ENCODE results near the gene LRRC52.
"Not testable (repeated sequence)": the region's sequence is repeated elsewhere in the genome, so short reads cannot be mapped to it uniquely, and the experiment has no call there.

LRRC52 gene

GRCh38 chr1:165603810-165604209, 60.0 kb downstream of the LRRC52 start:
- no peaks in the 10 kb centered on the region for H3K27me3 ChIP-seq (replicated peaks; ENCODE audit: control insufficient read depth, insufficient read depth, low read length)
- no peaks in the 10 kb centered on the region for H3K36me3 ChIP-seq (ENCODE audit: control insufficient read depth, insufficient read depth, low read length)
- no peak for TF ChIP-seq CTCF (IDR thresholded peaks at IDR 0.05; ENCODE audit: insufficient read depth, low read length, poor library complexity, severe bottlenecking)
- no peak for DNase-seq (ENCODE audit: extremely low read depth, insufficient read length)
- H3K4me3 ChIP-seq (replicated peaks; ENCODE audit: low read depth, low read length), result no peak overlapping the region

GRCh38 chr1:165605246-165605645, 61.4 kb downstream of the LRRC52 start:
- TF ChIP-seq CTCF (IDR thresholded peaks at IDR 0.05; ENCODE audit: insufficient read depth, low read length, poor library complexity, severe bottlenecking), result no peak
- Histone ChIP-seq H3K27me3 (replicated peaks; ENCODE audit: control insufficient read depth, insufficient read depth, low read length) (no peaks in the 10 kb centered on the region), H3K4me3 (replicated peaks; ENCODE audit: low read depth, low read length) (no peak overlapping the region), H3K36me3 (ENCODE audit: control insufficient read depth, insufficient read depth, low read length) (no peaks in the 10 kb centered on the region)
- DNase-seq (ENCODE audit: extremely low read depth, insufficient read length), result no peak

- H3K36me3 ChIP-seq (ENCODE audit: control insufficient read depth, insufficient read depth, low read length); H3K27me3 ChIP-seq (replicated peaks; ENCODE audit: control insufficient read depth, insufficient read depth, low read length); H3K4me3 ChIP-seq (replicated peaks; ENCODE audit: low read depth, low read length); DNase-seq (ENCODE audit: extremely low read depth, insufficient read length): not testable (repeated sequence)
Observed at GRCh38 chr1:165606676-165607075, 62.9 kb downstream of the LRRC52 start.

GRCh38 chr1:165610866-165611265, 67.1 kb downstream of the LRRC52 start:
- Histone ChIP-seq H3K27me3 (replicated peaks; ENCODE audit: control insufficient read depth, insufficient read depth, low read length) (no peaks in the 10 kb centered on the region), H3K4me3 (replicated peaks; ENCODE audit: low read depth, low read length) (no peak overlapping the region), H3K36me3 (ENCODE audit: control insufficient read depth, insufficient read depth, low read length) (no peaks in the 10 kb centered on the region)
- DNase-seq (ENCODE audit: extremely low read depth, insufficient read length), result no peak
- TF ChIP-seq CTCF (IDR thresholded peaks at IDR 0.05; ENCODE audit: insufficient read depth, low read length, poor library complexity, severe bottlenecking), result no peak

GRCh38 chr1:165612062-165612461, 68.3 kb downstream of the LRRC52 start:
- TF ChIP-seq CTCF (IDR thresholded peaks at IDR 0.05; ENCODE audit: insufficient read depth, low read length, poor library complexity, severe bottlenecking), result no peak
- DNase-seq (ENCODE audit: extremely low read depth, insufficient read length), result no peak

More at GRCh38 chr1:165612062-165612461, 68.3 kb downstream of the LRRC52 start:
- Histone ChIP-seq H3K27me3 (replicated peaks; ENCODE audit: control insufficient read depth, insufficient read depth, low read length) (no peaks in the 10 kb centered on the region), H3K36me3 (ENCODE audit: control insufficient read depth, insufficient read depth, low read length) (no peaks in the 10 kb centered on the region), H3K4me3 (replicated peaks; ENCODE audit: low read depth, low read length) (no peak overlapping the region)
